Mucosa of rectum (tissue), 2 donors: Measurements from ENCODE around the gene LUC7L3.

ENCODE experiments used
- H3K27ac ChIP-seq, 2 donors: one replicate each; pipeline ENCODE4 v1.7.0; 2013; ENCODE audit warnings: inconsistent platforms in 2 of 2, low read depth in 2 of 2, low read length in 2 of 2
- H3K27me3 ChIP-seq, 2 donors: one replicate each; pipeline ENCODE4 v1.7.0; 2013; ENCODE audit warnings: low read length in 2 of 2; ENCODE audit not compliant: control insufficient read depth in 2 of 2, insufficient read depth in 2 of 2
- H3K36me3 ChIP-seq, 2 donors: one replicate each; pipeline ENCODE4 v1.7.0; 2013; ENCODE audit warnings: low read length in 2 of 2; ENCODE audit not compliant: control insufficient read depth in 2 of 2, insufficient read depth in 2 of 2
- H3K4me1 ChIP-seq, 2 donors: one replicate each; pipeline ENCODE4 v1.7.0; 2013; ENCODE audit warnings: low read length in 2 of 2, mild to moderate bottlenecking in 1 of 2; ENCODE audit not compliant: control insufficient read depth in 2 of 2, insufficient read depth in 2 of 2
- H3K4me3 ChIP-seq, 2 donors: one replicate each; pipeline ENCODE4 v1.7.0; 2013; ENCODE audit warnings: low read length in 2 of 2
- H3K9ac ChIP-seq, 2 donors: one replicate each; pipeline ENCODE4 v1.7.0; 2013; ENCODE audit warnings: low read length in 2 of 2, low read depth in 1 of 2, mild to moderate bottlenecking in 1 of 2
- H3K9me3 ChIP-seq, 2 donors: one replicate each; pipeline ENCODE4 v1.7.0; 2013; ENCODE audit warnings: low read length in 2 of 2; ENCODE audit not compliant: control insufficient read depth in 2 of 2
- donor health status: healthy.
- donor health status: Normal muscosa, but diverticular disease.

Gene LUC7L3

GRCh38 chr17:50767446-50767845, 48.0 kb downstream of the LUC7L3 start, which contains the start of gene ANKRD40CL:
ANKRD40CL (minus strand) TSS chr17:50767518; CDS start chr17:50766913, 605 bp downstream.
- peak within 1 kb of the TSS; percentile 94 to 95 for H3K27ac ChIP-seq
- H3K27me3 ChIP-seq = no peaks in the 10 kb centered on the region
- H3K9me3 ChIP-seq = no peaks in the 10 kb centered on the region
- H3K4me1 ChIP-seq = peaks cover 44 to 45% of the 10 kb centered on the region in 2 donors
- H3K4me3 ChIP-seq = peak within 1 kb of the TSS; percentile 63 to 74
- peaks cover 0 to 4% of the 10 kb centered on the region in 2 donors for H3K36me3 ChIP-seq
- peak within 1 kb of the TSS; percentile 75 to 77 for H3K9ac ChIP-seq

DNA sequence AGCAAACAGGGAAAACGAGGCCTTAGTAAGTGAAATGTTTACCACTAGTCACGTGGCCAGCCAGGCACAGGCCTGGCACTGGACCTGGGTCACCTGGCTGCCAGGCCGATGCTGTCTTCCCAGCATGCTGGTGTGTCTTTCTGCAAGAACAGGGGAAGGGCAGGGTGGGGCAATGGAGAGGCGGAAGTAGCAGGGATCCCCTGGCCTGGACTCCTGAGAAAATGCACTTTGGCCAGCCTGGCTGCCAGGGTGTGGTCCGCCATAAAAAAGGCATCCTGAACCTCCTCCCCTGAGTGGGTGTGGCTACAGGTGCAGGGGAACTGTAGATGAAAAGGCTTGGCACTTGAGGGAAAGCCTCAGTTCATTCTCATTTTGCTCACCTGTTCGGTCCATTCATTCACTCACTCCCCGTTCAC, 49.0 kb downstream of the LUC7L3 start:
- H3K9ac ChIP-seq = peak overlapping the region; percentile 24 to 45
- peaks cover 0 to 4% of the 10 kb centered on the region in 2 donors for H3K36me3 ChIP-seq
- peak overlapping the region; percentile 94 to 95 for H3K27ac ChIP-seq
- no peaks in the 10 kb centered on the region for H3K27me3 ChIP-seq
- H3K9me3 ChIP-seq = no peaks in the 10 kb centered on the region
- H3K4me1 ChIP-seq = peaks cover 44 to 45% of the 10 kb centered on the region in 2 donors
- peak overlapping the region in 1 of 2 donors; percentile 7 for H3K4me3 ChIP-seq

GRCh38 chr17:50769884-50770283, 50.5 kb downstream of the LUC7L3 start:
- no peaks in the 10 kb centered on the region for H3K36me3 ChIP-seq
- H3K27ac ChIP-seq = no peak overlapping the region
- no peaks in the 10 kb centered on the region for H3K27me3 ChIP-seq
- no peak overlapping the region for H3K4me3 ChIP-seq
- H3K9ac ChIP-seq = no peak overlapping the region
- peaks cover 30 to 31% of the 10 kb centered on the region in 2 donors for H3K4me1 ChIP-seq
- no peaks in the 10 kb centered on the region for H3K9me3 ChIP-seq

DNA sequence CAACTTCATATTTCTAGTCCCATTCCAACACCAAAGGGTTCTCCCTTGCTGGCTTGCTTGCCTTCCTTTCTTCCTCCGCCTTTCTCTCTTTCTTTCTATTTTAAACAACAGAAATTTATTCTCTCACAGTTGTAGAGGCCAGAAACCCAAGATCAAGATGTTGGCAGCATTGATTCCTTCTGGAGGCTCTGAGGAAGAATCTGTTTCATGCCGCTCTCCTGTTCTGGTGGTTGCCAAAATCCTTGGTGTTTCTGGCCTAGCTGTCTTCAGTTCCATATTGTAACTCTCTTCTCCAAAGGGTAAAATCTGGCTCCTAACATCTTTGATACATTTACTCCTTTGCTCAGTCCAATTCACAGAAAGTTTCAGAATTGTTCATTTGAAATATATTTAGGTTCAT, 50.9 kb downstream of the LUC7L3 start:
- Histone ChIP-seq H3K4me1 (peaks cover 26% of the 10 kb centered on the region in 2 donors), H3K36me3 (no peaks in the 10 kb centered on the region), H3K27ac (no peak overlapping the region), H3K9ac (no peak overlapping the region), H3K9me3 (no peaks in the 10 kb centered on the region), H3K27me3 (no peaks in the 10 kb centered on the region), H3K4me3 (no peak overlapping the region)

- Histone ChIP-seq H3K4me1 (peaks cover 9 to 10% of the 10 kb centered on the region in 2 donors), H3K27ac (no peak overlapping the region), H3K36me3 (no peaks in the 10 kb centered on the region), H3K27me3 (no peaks in the 10 kb centered on the region), H3K4me3 (no peak overlapping the region), H3K9me3 (no peaks in the 10 kb centered on the region), H3K9ac (no peak overlapping the region)
Measured at GRCh38 chr17:50771991-50772785, 52.8 kb downstream of the LUC7L3 start.

- Histone ChIP-seq H3K27me3 (no peaks in the 10 kb centered on the region), H3K36me3 (no peaks in the 10 kb centered on the region), H3K4me3 (no peak overlapping the region), H3K27ac (no peak overlapping the region), H3K4me1 (peaks cover 0 to 2% of the 10 kb centered on the region in 2 donors), H3K9me3 (no peaks in the 10 kb centered on the region), H3K9ac (no peak overlapping the region)
Measured at GRCh38 chr17:50774225-50774803, 54.9 kb downstream of the LUC7L3 start.

GRCh38 chr17:50775926-50776325, 56.5 kb downstream of the LUC7L3 start:
- no peak overlapping the region for H3K9ac ChIP-seq
- H3K27ac ChIP-seq = no peak overlapping the region
- H3K4me1 ChIP-seq = peaks cover 0 to 2% of the 10 kb centered on the region in 2 donors
- no peak overlapping the region for H3K4me3 ChIP-seq
- no peaks in the 10 kb centered on the region for H3K27me3 ChIP-seq
- no peaks in the 10 kb centered on the region for H3K9me3 ChIP-seq
- no peaks in the 10 kb centered on the region for H3K36me3 ChIP-seq

DNA sequence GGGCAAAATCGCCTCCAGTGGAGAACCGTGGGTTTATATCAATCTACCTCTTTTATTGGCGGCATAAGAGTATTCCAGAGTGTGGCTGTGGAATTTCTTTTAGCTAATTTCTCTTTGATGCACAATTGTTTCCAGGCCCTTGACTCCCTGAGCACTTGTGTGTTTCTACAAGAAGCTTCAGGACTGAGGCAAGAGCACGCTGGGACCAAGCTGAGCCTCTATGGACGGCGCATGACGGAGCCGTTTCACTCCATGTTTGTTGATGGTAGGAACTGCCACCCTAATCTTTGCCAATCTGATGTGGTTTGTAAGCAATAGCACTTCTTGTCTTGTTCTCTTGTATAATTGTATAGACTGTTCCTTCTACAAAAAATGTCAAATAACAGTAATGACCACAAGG, 59.1 kb downstream of the LUC7L3 start:
- H3K27me3 ChIP-seq = no peaks in the 10 kb centered on the region
- no peaks in the 10 kb centered on the region for H3K4me1 ChIP-seq
- H3K9ac ChIP-seq = no peak overlapping the region
- H3K36me3 ChIP-seq = no peaks in the 10 kb centered on the region
- H3K4me3 ChIP-seq = no peak overlapping the region
- no peak overlapping the region for H3K27ac ChIP-seq
- H3K9me3 ChIP-seq = no peaks in the 10 kb centered on the region

- no peak overlapping the region for H3K9ac ChIP-seq
- no peaks in the 10 kb centered on the region for H3K9me3 ChIP-seq
- no peak overlapping the region for H3K27ac ChIP-seq
- H3K4me3 ChIP-seq = no peak overlapping the region
- no peaks in the 10 kb centered on the region for H3K4me1 ChIP-seq
- no peaks in the 10 kb centered on the region for H3K27me3 ChIP-seq
- no peaks in the 10 kb centered on the region for H3K36me3 ChIP-seq
Measured at GRCh38 chr17:50778988-50779387, 59.6 kb downstream of the LUC7L3 start.

- no peak overlapping the region for H3K9ac ChIP-seq
- no peaks in the 10 kb centered on the region for H3K27me3 ChIP-seq
- H3K27ac ChIP-seq = no peak overlapping the region
- H3K9me3 ChIP-seq = no peaks in the 10 kb centered on the region
- no peak overlapping the region for H3K4me3 ChIP-seq
- H3K36me3 ChIP-seq = no peaks in the 10 kb centered on the region
- no peaks in the 10 kb centered on the region for H3K4me1 ChIP-seq
Measured at GRCh38 chr17:50779747-50780353, 60.4 kb downstream of the LUC7L3 start.
